ENCODE measurements around the gene PRDM15. TPM values are rescaled to one million over a fixed set of nuclear protein-coding genes. Genes with fewer than 3 reads are reported as not detected.
A peak's percentile ranks its signal among the peaks of the same experiment; 100 is the strongest.

The PRDM15 gene
- total and polyA plus RNA-seq, 2 experiments from 2014 or later: 3.0 to 10.6 TPM

DNA sequence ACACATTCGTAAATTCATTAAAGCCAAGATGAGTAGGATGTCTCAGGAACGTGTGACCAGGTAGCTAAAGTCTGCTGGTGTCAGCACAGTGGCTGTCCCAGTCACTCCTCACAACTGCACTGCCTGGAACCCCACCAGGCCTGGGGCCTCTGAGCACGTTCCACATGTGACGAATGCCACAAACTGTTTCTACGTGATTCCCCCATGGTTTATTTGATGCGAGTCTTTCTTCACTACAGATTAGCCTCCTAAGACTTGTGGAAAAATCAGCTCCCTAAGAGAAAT lies 33.2 kb downstream of the PRDM15 start:
- no peak overlapping the region for H3K4me3 ChIP-seq
- no peak for TF ChIP-seq ZNF331 (CRISPR knock-in tag; IDR thresholded peaks at IDR 0.05; ENCODE audit: low read depth)
- TF ChIP-seq ZNF114 (CRISPR knock-in tag; IDR thresholded peaks at IDR 0.05): no peak
- no peak for TF ChIP-seq EZH2 (IDR thresholded peaks at IDR 0.05; ENCODE audit: low read depth, unreplicated experiment)
- no peak for TF ChIP-seq ETS1 (IDR thresholded peaks at IDR 0.05)
- TF ChIP-seq REST (IDR thresholded peaks at IDR 0.05; ENCODE audit: unreplicated experiment): no peak
- TF ChIP-seq POLR2AphosphoS5 (IDR thresholded peaks at IDR 0.05; ENCODE audit: low read depth): no peak
- TF ChIP-seq NANOG (IDR thresholded peaks at IDR 0.05; ENCODE audit: borderline replicate concordance): no peak
- TF ChIP-seq EZH2phosphoT487 (IDR thresholded peaks at IDR 0.05; ENCODE audit: unreplicated experiment): no peak
- TF ChIP-seq, protein P1, sequence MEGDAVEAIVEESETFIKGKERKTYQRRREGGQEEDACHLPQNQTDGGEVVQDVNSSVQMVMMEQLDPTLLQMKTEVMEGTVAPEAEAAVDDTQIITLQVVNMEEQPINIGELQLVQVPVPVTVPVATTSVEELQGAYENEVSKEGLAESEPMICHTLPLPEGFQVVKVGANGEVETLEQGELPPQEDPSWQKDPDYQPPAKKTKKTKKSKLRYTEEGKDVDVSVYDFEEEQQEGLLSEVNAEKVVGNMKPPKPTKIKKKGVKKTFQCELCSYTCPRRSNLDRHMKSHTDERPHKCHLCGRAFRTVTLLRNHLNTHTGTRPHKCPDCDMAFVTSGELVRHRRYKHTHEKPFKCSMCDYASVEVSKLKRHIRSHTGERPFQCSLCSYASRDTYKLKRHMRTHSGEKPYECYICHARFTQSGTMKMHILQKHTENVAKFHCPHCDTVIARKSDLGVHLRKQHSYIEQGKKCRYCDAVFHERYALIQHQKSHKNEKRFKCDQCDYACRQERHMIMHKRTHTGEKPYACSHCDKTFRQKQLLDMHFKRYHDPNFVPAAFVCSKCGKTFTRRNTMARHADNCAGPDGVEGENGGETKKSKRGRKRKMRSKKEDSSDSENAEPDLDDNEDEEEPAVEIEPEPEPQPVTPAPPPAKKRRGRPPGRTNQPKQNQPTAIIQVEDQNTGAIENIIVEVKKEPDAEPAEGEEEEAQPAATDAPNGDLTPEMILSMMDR (conservative IDR thresholded peaks at IDR 0.05; ENCODE audit: low read depth in 2 of 2): no peak
- TF ChIP-seq CREB1 (CRISPR knock-in tag; IDR thresholded peaks at IDR 0.05; ENCODE audit: low read depth): no peak
- no peak for TF ChIP-seq ZNF462 (CRISPR knock-in tag; IDR thresholded peaks at IDR 0.05)
- no peak for TF ChIP-seq JUNB (IDR thresholded peaks at IDR 0.05; ENCODE audit: unreplicated experiment)
- no peak for TF ChIP-seq STAT1 (IDR thresholded peaks at IDR 0.05; ENCODE audit: unreplicated experiment)
- no peak overlapping the region for H2AFZ ChIP-seq
- ATAC-seq: no peak
- Mint-ChIP-seq H3K27ac (no peak overlapping the region), H3K36me3 (ENCODE audit: low read depth) (peaks cover 34% of the 10 kb centered on the region), H3K4me1 (peaks cover 4% of the 10 kb centered on the region; the same call in 2 of the 3 replicates), H3K9me3 (peaks cover 8% of the 10 kb centered on the region), H3K27me3 (ENCODE audit: insufficient read depth, low read depth, poor library complexity) (peaks cover 16% of the 10 kb centered on the region), H3K4me3 (no peak overlapping the region)
- peaks cover 2% of the 10 kb centered on the region; the same call in 1 of the 2 replicates for H3K36me3 ChIP-seq (ENCODE audit: insufficient read depth)
- H3K79me2 ChIP-seq (replicated peaks; ENCODE audit: insufficient read depth): no peaks in the 10 kb centered on the region
- no peak overlapping the region for H3K4me2 ChIP-seq
- H3K27ac ChIP-seq (ENCODE audit: low read depth): peak overlapping the region; percentile 50; the same call in 1 of the 2 replicates
- no peaks in the 10 kb centered on the region for H3K4me1 ChIP-seq (ENCODE audit: insufficient read depth)
- no peaks in the 10 kb centered on the region; the same call in 1 of the 2 replicates for H3F3A ChIP-seq (replicated peaks; ENCODE audit: low read depth)
- 0 out of 2 replicates have a peak, but pooled peaks cover 2% of the 10 kb centered on the region for H4K20me1 ChIP-seq (replicated peaks; ENCODE audit: insufficient read depth)
- no peak for DNase-seq (ENCODE audit: low spot score)
- H3K9me2 ChIP-seq (ENCODE audit: insufficient read depth): no peaks in the 10 kb centered on the region
- no peaks in the 10 kb centered on the region for H3K27me3 ChIP-seq (ENCODE audit: insufficient read depth)

All from GM23338 (cell line).